HepG2 (cell line): ENCODE measurements around the gene FANCD2. TPM values are rescaled to one million over a fixed set of nuclear protein-coding genes. Genes with fewer than 3 reads are reported as not detected.
A peak's percentile ranks its signal among the peaks of the same experiment; 100 is the strongest.

Source experiments
- ARHGAP35 ChIP-seq: sonication (generic); formaldehyde crosslinking; IDR thresholded peaks from 2 replicates; pipeline ENCODE4 v1.9.0; 2022; ENCODE audit warnings: mild to moderate bottlenecking, inconsistent platforms, moderate library complexity, missing genetic modification reagents, borderline replicate concordance
- ATM ChIP-seq: fragments of 450-650 bp; IDR thresholded peaks from 2 replicates; pipeline ENCODE4 v1.7.1; 2017; ENCODE audit warnings: mild to moderate bottlenecking, borderline replicate concordance
- CREB3 ChIP-seq: sonication (generic); formaldehyde crosslinking; IDR thresholded peaks from 2 replicates; pipeline ENCODE4 v1.5.0; 2020; ENCODE audit warnings: missing genetic modification reagents
- DMAP1 ChIP-seq: IDR thresholded peaks from 2 replicates; pipeline ENCODE4 v1.6.1; 2016
- GLMP ChIP-seq: sonication (generic); formaldehyde crosslinking; IDR thresholded peaks from 2 replicates; pipeline ENCODE4 v1.9.0; 2021; ENCODE audit warnings: missing genetic modification reagents, mild to moderate bottlenecking, borderline replicate concordance
- HCFC1 ChIP-seq: fragments of 150-350 bp; IDR thresholded peaks from 2 replicates; pipeline ENCODE4 v1.6.1; 2014; ENCODE audit warnings: low read depth, low read length
- HES4 ChIP-seq: sonication (generic); formaldehyde crosslinking; IDR thresholded peaks from 2 replicates; pipeline ENCODE4 v1.9.0; 2021; ENCODE audit warnings: mild to moderate bottlenecking, missing genetic modification reagents, borderline replicate concordance
- MBNL3 ChIP-seq: fragments of 250-450 bp; sonication (Bioruptor Pico); conservative IDR thresholded peaks from 2 replicates; pipeline ENCODE4 v1.8.0; 2022; ENCODE audit warnings: mild to moderate bottlenecking, inconsistent platforms
- MTA1 ChIP-seq: sonication (generic); formaldehyde crosslinking; IDR thresholded peaks from 2 replicates; pipeline ENCODE4 v1.4.0; 2020; ENCODE audit warnings: missing genetic modification reagents, mild to moderate bottlenecking, borderline replicate concordance
- NBN ChIP-seq: fragments of 450-650 bp; conservative IDR thresholded peaks from 2 replicates; pipeline ENCODE4 v1.6.1; 2017
- NCOA1 ChIP-seq: sonication (generic); formaldehyde crosslinking; IDR thresholded peaks from 2 replicates; pipeline ENCODE4 v1.9.0; 2021; ENCODE audit warnings: missing genetic modification reagents
- NFE2L1 ChIP-seq: sonication (generic); formaldehyde crosslinking; IDR thresholded peaks from 2 replicates; pipeline ENCODE4 v1.4.0; 2020; ENCODE audit warnings: missing genetic modification reagents, mild to moderate bottlenecking, borderline replicate concordance
- SALL2 ChIP-seq: sonication (generic); formaldehyde crosslinking; IDR thresholded peaks from 2 replicates; pipeline ENCODE4 v1.8.1; 2023; ENCODE audit warnings: mild to moderate bottlenecking, missing genetic modification reagents, inconsistent platforms
- SRY ChIP-seq: sonication (generic); formaldehyde crosslinking; IDR thresholded peaks from 2 replicates; pipeline ENCODE4 v1.8.0; 2022; ENCODE audit warnings: mild to moderate bottlenecking, missing genetic modification reagents
- TBX2 ChIP-seq: sonication (generic); formaldehyde crosslinking; IDR thresholded peaks from 2 replicates; pipeline ENCODE4 v1.5.0; 2020; ENCODE audit warnings: missing genetic modification reagents, mild to moderate bottlenecking, borderline replicate concordance
- WIZ ChIP-seq: sonication (generic); formaldehyde crosslinking; IDR thresholded peaks from 2 replicates; pipeline ENCODE4 v1.5.1; 2020; ENCODE audit warnings: mild to moderate bottlenecking, missing genetic modification reagents
- ZNF142 ChIP-seq: sonication (generic); formaldehyde crosslinking; IDR thresholded peaks from 2 replicates; pipeline ENCODE4 v1.4.0; 2020; ENCODE audit warnings: missing genetic modification reagents
- ZNF20 ChIP-seq: sonication (generic); formaldehyde crosslinking; IDR thresholded peaks from 2 replicates; pipeline ENCODE4 v1.4.0; 2020; ENCODE audit warnings: mild to moderate bottlenecking, moderate library complexity, missing genetic modification reagents
- ZNF605 ChIP-seq: sonication (generic); formaldehyde crosslinking; IDR thresholded peaks from 2 replicates; pipeline ENCODE4 v1.8.0; 2022; ENCODE audit warnings: mild to moderate bottlenecking, missing genetic modification reagents
- ZNF639 ChIP-seq: conservative IDR thresholded peaks from 2 replicates; pipeline ENCODE4 v1.6.1; 2018; ENCODE audit warnings: missing genetic modification reagents
- ZNF652 ChIP-seq: IDR thresholded peaks from 2 replicates; pipeline ENCODE4 v1.6.1; 2016; ENCODE audit warnings: low read depth, borderline replicate concordance
- polyA plus RNA-seq, 8 experiments: library from polyadenylated mRNA; depleted of rRNA in 3 of 8; stranded (reverse) in 7 of 8; unstranded in 1 of 8; fragments of >200 nt; fragmentation: Illumina TruSeq in 4 of 8; extraction: Trizol in 4 of 8; gene quantifications; 2 replicates each; pipeline versions ENCODE4 v1.2.1 to v1.2.3, GENCODE V29; 2011 to 2016; ENCODE audit warnings: low read depth in 4 of 8, missing spikeins in 1 of 8, mixed read lengths in 1 of 8; ENCODE audit not compliant: insufficient read depth in 1 of 8
- total RNA-seq, 5 experiments: library from RNA; depleted of rRNA; stranded (reverse); fragments of >200 nt; fragmentation: Illumina TruSeq; extraction: Trizol; gene quantifications; 2 replicates each; pipeline ENCODE4 v1.2.3, GENCODE V29; 2016; ENCODE audit warnings: low read depth in 1 of 5

Gene FANCD2
- total and polyA plus RNA-seq, 2 of the 13 experiments (the other 11 are each of a cell fraction or from before 2014, with no cell fraction given), result 10.1 to 42.0 TPM

GRCh38 chr3:10115326-10116137 lies 89.3 kb downstream of the FANCD2 start, which contains the start of gene BRK1 (continued):
- no peak for TF ChIP-seq ZNF652 (CRISPR knock-in tag)
- no peak for TF ChIP-seq NFE2L1 (CRISPR knock-in tag)
- TF ChIP-seq SRY (CRISPR knock-in tag), result 0 out of 2 replicates have a peak, but pooled peaks have one; percentile 30
- TF ChIP-seq MTA1 (CRISPR knock-in tag), result no peak
- peak; percentile 84; the same call in 1 of the 2 replicates for TF ChIP-seq HES4 (CRISPR knock-in tag)
- TF ChIP-seq HCFC1, result no peak
- no peak; the same call in 1 of the 2 replicates for TF ChIP-seq ZNF605
- TF ChIP-seq MBNL3 (CRISPR knock-in tag), result no peak
- TF ChIP-seq DMAP1, result peak; percentile 94
- no peak for TF ChIP-seq NBN
- no peak for TF ChIP-seq ARHGAP35 (CRISPR knock-in tag)
- TF ChIP-seq GLMP (CRISPR knock-in tag), result no peak
- TF ChIP-seq ZNF142, result peak; percentile 90
- no peak for TF ChIP-seq NCOA1 (CRISPR knock-in tag)
- no peak for TF ChIP-seq ZNF20
- TF ChIP-seq CREB3 (CRISPR knock-in tag), result 0 out of 2 replicates have a peak, but pooled peaks have one; percentile 71
- TF ChIP-seq SALL2, result peak; percentile 73; the same call in 1 of the 2 replicates
- peak; percentile 71 for TF ChIP-seq TBX2 (CRISPR knock-in tag)
- no peak for TF ChIP-seq WIZ (CRISPR knock-in tag)
- 0 out of 2 replicates have a peak, but pooled peaks have one; percentile 59 for TF ChIP-seq ZNF639 (CRISPR knock-in tag)
- TF ChIP-seq ATM, result no peak
